GM19463 (cell line): Measurements from ENCODE around the gene ROPN1B.
"Not testable (repeated sequence)": the region's sequence is repeated elsewhere in the genome, so short reads cannot be mapped to it uniquely, and the experiment has no call there.

ENCODE experiments used
- ATAC-seq: cut with Tn5 transposase; IDR thresholded peaks from one replicate; pipeline ENCODE4 v1.9.1; 2021; ENCODE audit warnings: mild to moderate bottlenecking, moderate library complexity; ENCODE audit not compliant: unreplicated experiment

The ROPN1B gene

GRCh38 chr3:125957674-125958510 lies 11.1 kb upstream of the ROPN1B start:
- ATAC-seq: no peak

- no peak for ATAC-seq
Measured at GRCh38 chr3:125958511-125959316, 10.3 kb upstream of the ROPN1B start.

- no peak for ATAC-seq
Measured at GRCh38 chr3:125959317-125960065, 9.5 kb upstream of the ROPN1B start.

- no peak for ATAC-seq
Measured at GRCh38 chr3:125960066-125960424, 8.9 kb upstream of the ROPN1B start.

GRCh38 chr3:125960456-125961288 lies 8.3 kb upstream of the ROPN1B start:
- no peak for ATAC-seq

- ATAC-seq: no peak
Measured at GRCh38 chr3:125961289-125961589, 7.7 kb upstream of the ROPN1B start.

- ATAC-seq: not testable (repeated sequence)
Measured at GRCh38 chr3:125963834-125964233, 5.1 kb upstream of the ROPN1B start.

- no peak for ATAC-seq
Measured at GRCh38 chr3:125965505-125965904, 3.5 kb upstream of the ROPN1B start.

GRCh38 chr3:125967156-125967555 lies 1.8 kb upstream of the ROPN1B start:
- ATAC-seq: no peak

- ATAC-seq: not testable (repeated sequence)
Measured at GRCh38 chr3:125968121-125968520, 857 bp upstream of the ROPN1B start.

- peak; percentile 61 for ATAC-seq
Measured at GRCh38 chr3:125971997-125972944, 3.3 kb downstream of the ROPN1B start.

GRCh38 chr3:125975245-125976002 lies 6.4 kb downstream of the ROPN1B start:
- ATAC-seq: not testable (repeated sequence)

GRCh38 chr3:125976003-125976390 lies 7.0 kb downstream of the ROPN1B start:
- ATAC-seq: not testable (repeated sequence)

GRCh38 chr3:125977104-125977503 lies 8.1 kb downstream of the ROPN1B start:
- ATAC-seq: not testable (repeated sequence)

- ATAC-seq: not testable (repeated sequence)
Measured at GRCh38 chr3:125984951-125985350, 16.0 kb downstream of the ROPN1B start.

- ATAC-seq: peak; percentile 91
Measured at GRCh38 chr3:125990253-125990970, 21.4 kb downstream of the ROPN1B start.

GRCh38 chr3:125996751-125997150 lies 27.8 kb downstream of the ROPN1B start:
- ATAC-seq: not testable (repeated sequence)

- ATAC-seq: no peak
Measured at GRCh38 chr3:126002189-126002588, 33.2 kb downstream of the ROPN1B start.
